HepG2 (cell line): ENCODE data around the gene POLR1G. TPM values are rescaled to one million over a fixed set of nuclear protein-coding genes. Genes with fewer than 3 reads are reported as not detected.

Experiments
- AGO1 ChIP-seq: fragments of 200-400 bp; formaldehyde crosslinking; IDR thresholded peaks from 2 replicates; pipeline ENCODE4 v1.6.1; 2017; ENCODE audit warnings: mild to moderate bottlenecking, low read depth, low read length, moderate library complexity; ENCODE audit not compliant: poor library complexity, severe bottlenecking
- DR1 ChIP-seq: sonication (generic); formaldehyde crosslinking; IDR thresholded peaks from 2 replicates; pipeline ENCODE4 v1.8.0; 2021; ENCODE audit warnings: mild to moderate bottlenecking, missing genetic modification reagents, inconsistent platforms
- EHMT2 ChIP-seq: fragments of 200-600 bp; sonication (generic); IDR thresholded peaks from 2 replicates; pipeline ENCODE4 v1.7.0; 2017; ENCODE audit warnings: antibody characterized with exemption, low read depth, low read length, borderline replicate concordance
- ETV5 ChIP-seq: IDR thresholded peaks from 2 replicates; pipeline ENCODE4 v1.6.1; 2018; ENCODE audit warnings: missing biosample characterization, missing genetic modification reagents, inconsistent platforms, borderline replicate concordance
- HNRNPL ChIP-seq: fragments of 200-400 bp; formaldehyde crosslinking; IDR thresholded peaks from 2 replicates; pipeline ENCODE4 v1.6.1; 2017; ENCODE audit warnings: mild to moderate bottlenecking, low read depth, low read length
- U2AF2 ChIP-seq: fragments of 200-400 bp; formaldehyde crosslinking; IDR thresholded peaks from 2 replicates; pipeline ENCODE4 v1.6.1; 2017; ENCODE audit warnings: low read depth, mild to moderate bottlenecking, low read length
- ZFX ChIP-seq: sonication (generic); formaldehyde crosslinking; IDR thresholded peaks from 2 replicates; pipeline ENCODE4 v1.4.0; 2020; ENCODE audit warnings: mild to moderate bottlenecking, low read depth, missing genetic modification reagents, moderate library complexity
- ZNF292 ChIP-seq: sonication (generic); formaldehyde crosslinking; IDR thresholded peaks from 2 replicates; pipeline ENCODE4 v1.8.1; 2022; ENCODE audit warnings: mild to moderate bottlenecking, low read depth, missing genetic modification reagents, borderline replicate concordance
- ZNF720 ChIP-seq: sonication (generic); formaldehyde crosslinking; IDR thresholded peaks from 2 replicates; pipeline ENCODE4 v1.4.0; 2020; ENCODE audit warnings: missing genetic modification reagents
- ZNF772 ChIP-seq: sonication (generic); formaldehyde crosslinking; IDR thresholded peaks from 2 replicates; pipeline ENCODE4 v1.5.0; 2020; ENCODE audit warnings: mild to moderate bottlenecking, missing genetic modification reagents
- ZNF781 ChIP-seq: sonication (generic); formaldehyde crosslinking; IDR thresholded peaks from 2 replicates; pipeline ENCODE4 v1.5.1; 2020; ENCODE audit warnings: borderline replicate concordance, mild to moderate bottlenecking, missing genetic modification reagents; ENCODE audit errors: not compliant biosample characterization
- polyA plus RNA-seq, 8 experiments: library from polyadenylated mRNA; depleted of rRNA in 3 of 8; stranded (reverse) in 7 of 8; unstranded in 1 of 8; fragments of >200 nt; fragmentation: Illumina TruSeq in 4 of 8; extraction: Trizol in 4 of 8; gene quantifications; 2 replicates each; pipeline versions ENCODE4 v1.2.1 to v1.2.3, GENCODE V29; 2011 to 2016; ENCODE audit warnings: low read depth in 4 of 8, missing spikeins in 1 of 8, mixed read lengths in 1 of 8; ENCODE audit not compliant: insufficient read depth in 1 of 8
- total RNA-seq, 5 experiments: library from RNA; depleted of rRNA; stranded (reverse); fragments of >200 nt; fragmentation: Illumina TruSeq; extraction: Trizol; gene quantifications; 2 replicates each; pipeline ENCODE4 v1.2.3, GENCODE V29; 2016; ENCODE audit warnings: low read depth in 1 of 5
- TF ChIP-seq, protein P1 (sequence below): sonication (generic); formaldehyde crosslinking; IDR thresholded peaks from 2 replicates; pipeline ENCODE4 v1.4.0; 2020; ENCODE audit warnings: missing genetic modification reagents, low read depth, mild to moderate bottlenecking, borderline replicate concordance
- TF ChIP-seq, protein P2 (sequence below), 2 experiments: sonication (generic) in 1 of 2; formaldehyde crosslinking in 1 of 2; IDR thresholded peaks; 2 replicates each; pipeline versions ENCODE4 v1.4.0 to v1.6.1; 2016 to 2020; ENCODE audit warnings: borderline replicate concordance in 1 of 2, low read depth in 1 of 2, mild to moderate bottlenecking in 1 of 2, missing genetic modification reagents in 1 of 2
- TF ChIP-seq, protein P3 (sequence below): sonication (generic); formaldehyde crosslinking; IDR thresholded peaks from 2 replicates; pipeline ENCODE4 v1.4.0; 2020; ENCODE audit warnings: low read depth, mild to moderate bottlenecking, missing genetic modification reagents
- TF ChIP-seq, protein P4 (sequence below): sonication (generic); formaldehyde crosslinking; conservative IDR thresholded peaks from 2 replicates; pipeline ENCODE4 v1.4.0; 2020; ENCODE audit warnings: missing genetic modification reagents
- TF ChIP-seq, protein P5 (sequence below): sonication (generic); formaldehyde crosslinking; IDR thresholded peaks from 2 replicates; pipeline ENCODE4 v1.5.0; 2020; ENCODE audit warnings: missing genetic modification reagents

The POLR1G gene
- total and polyA plus RNA-seq, 2 of the 13 experiments (the other 11 are each of a cell fraction or from before 2014, with no cell fraction given) = 3.5 to 20.8 TPM

DNA sequence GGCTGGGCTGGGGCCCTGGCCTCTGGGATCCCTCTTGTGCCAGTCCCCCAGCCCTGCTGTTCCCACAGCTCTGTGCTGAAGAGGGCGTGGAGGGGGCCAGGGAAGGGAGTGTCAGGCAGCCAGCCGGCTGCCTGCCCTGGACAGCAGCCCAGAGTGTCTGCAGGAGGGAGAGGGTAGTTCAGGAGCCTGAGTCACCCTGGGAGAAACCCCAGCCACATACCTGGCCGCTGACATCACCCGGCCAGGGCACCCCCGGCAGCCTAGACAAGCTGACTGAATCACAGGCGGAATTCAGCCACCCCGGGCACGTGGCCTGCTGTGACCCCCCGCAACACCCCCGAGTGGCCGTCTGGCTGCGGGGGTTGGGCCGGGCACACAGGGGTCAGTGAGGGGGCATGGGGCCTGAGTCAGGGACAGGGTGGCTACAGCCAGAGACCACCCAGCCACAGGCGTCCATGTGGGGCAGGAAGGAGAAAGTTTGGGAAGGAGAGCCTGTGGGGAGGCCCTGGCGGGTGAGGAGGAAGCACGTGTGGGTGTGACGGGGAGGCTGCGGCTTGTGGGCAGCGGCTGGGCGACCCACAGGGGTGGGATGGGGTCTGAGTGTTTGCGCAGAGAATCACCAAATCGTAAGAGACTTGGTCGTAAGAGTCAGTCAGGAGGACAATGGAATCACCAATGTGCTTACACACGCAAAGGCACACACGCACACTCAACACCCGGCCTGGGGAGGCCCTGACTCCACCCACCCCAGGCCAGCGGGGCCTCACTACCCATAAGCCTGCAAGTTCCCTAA, 49.5 kb downstream of the POLR1G start (continued):
- 0 out of 2 replicates have a peak, but pooled peaks have one; percentile 52 for TF ChIP-seq HNRNPL
- TF ChIP-seq, protein P1, sequence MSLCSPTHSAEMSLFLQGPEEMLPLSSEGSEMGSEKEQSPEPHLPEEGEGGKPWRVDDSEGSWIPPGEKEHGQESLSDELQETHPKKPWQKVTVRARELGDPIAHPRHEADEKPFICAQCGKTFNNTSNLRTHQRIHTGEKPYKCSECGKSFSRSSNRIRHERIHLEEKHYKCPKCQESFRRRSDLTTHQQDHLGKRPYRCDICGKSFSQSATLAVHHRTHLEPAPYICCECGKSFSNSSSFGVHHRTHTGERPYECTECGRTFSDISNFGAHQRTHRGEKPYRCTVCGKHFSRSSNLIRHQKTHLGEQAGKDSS (CRISPR knock-in tag) = peak; percentile 72
- TF ChIP-seq ZFX (CRISPR knock-in tag) = peak; percentile 50
- no peak for TF ChIP-seq ZNF781 (CRISPR knock-in tag)
- no peak for TF ChIP-seq AGO1
- TF ChIP-seq, protein P2, sequence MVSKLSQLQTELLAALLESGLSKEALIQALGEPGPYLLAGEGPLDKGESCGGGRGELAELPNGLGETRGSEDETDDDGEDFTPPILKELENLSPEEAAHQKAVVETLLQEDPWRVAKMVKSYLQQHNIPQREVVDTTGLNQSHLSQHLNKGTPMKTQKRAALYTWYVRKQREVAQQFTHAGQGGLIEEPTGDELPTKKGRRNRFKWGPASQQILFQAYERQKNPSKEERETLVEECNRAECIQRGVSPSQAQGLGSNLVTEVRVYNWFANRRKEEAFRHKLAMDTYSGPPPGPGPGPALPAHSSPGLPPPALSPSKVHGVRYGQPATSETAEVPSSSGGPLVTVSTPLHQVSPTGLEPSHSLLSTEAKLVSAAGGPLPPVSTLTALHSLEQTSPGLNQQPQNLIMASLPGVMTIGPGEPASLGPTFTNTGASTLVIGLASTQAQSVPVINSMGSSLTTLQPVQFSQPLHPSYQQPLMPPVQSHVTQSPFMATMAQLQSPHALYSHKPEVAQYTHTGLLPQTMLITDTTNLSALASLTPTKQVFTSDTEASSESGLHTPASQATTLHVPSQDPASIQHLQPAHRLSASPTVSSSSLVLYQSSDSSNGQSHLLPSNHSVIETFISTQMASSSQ (IDR thresholded peaks at IDR 0.05; ENCODE audit: low read depth) = no peak
- TF ChIP-seq, protein P2 (CRISPR knock-in tag; IDR thresholded peaks at IDR 0.05; ENCODE audit: borderline replicate concordance) = peak; percentile 41; the same call in 1 of the 2 replicates
- no peak for TF ChIP-seq DR1 (CRISPR knock-in tag)
- peak; percentile 46; the same call in 1 of the 2 replicates for TF ChIP-seq ZNF772 (CRISPR knock-in tag)
- TF ChIP-seq, protein P3, sequence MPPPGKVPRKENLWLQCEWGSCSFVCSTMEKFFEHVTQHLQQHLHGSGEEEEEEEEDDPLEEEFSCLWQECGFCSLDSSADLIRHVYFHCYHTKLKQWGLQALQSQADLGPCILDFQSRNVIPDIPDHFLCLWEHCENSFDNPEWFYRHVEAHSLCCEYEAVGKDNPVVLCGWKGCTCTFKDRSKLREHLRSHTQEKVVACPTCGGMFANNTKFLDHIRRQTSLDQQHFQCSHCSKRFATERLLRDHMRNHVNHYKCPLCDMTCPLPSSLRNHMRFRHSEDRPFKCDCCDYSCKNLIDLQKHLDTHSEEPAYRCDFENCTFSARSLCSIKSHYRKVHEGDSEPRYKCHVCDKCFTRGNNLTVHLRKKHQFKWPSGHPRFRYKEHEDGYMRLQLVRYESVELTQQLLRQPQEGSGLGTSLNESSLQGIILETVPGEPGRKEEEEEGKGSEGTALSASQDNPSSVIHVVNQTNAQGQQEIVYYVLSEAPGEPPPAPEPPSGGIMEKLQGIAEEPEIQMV (CRISPR knock-in tag) = no peak
- TF ChIP-seq EHMT2 = no peak
- no peak for TF ChIP-seq ZNF720 (CRISPR knock-in tag)
- TF ChIP-seq, protein P4, sequence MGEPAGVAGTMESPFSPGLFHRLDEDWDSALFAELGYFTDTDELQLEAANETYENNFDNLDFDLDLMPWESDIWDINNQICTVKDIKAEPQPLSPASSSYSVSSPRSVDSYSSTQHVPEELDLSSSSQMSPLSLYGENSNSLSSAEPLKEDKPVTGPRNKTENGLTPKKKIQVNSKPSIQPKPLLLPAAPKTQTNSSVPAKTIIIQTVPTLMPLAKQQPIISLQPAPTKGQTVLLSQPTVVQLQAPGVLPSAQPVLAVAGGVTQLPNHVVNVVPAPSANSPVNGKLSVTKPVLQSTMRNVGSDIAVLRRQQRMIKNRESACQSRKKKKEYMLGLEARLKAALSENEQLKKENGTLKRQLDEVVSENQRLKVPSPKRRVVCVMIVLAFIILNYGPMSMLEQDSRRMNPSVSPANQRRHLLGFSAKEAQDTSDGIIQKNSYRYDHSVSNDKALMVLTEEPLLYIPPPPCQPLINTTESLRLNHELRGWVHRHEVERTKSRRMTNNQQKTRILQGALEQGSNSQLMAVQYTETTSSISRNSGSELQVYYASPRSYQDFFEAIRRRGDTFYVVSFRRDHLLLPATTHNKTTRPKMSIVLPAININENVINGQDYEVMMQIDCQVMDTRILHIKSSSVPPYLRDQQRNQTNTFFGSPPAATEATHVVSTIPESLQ (CRISPR knock-in tag) = no peak
- TF ChIP-seq ETV5 (CRISPR knock-in tag) = peak; percentile 66; the same call in 1 of the 2 replicates
- TF ChIP-seq ZNF292 (CRISPR knock-in tag) = peak; percentile 55; the same call in 1 of the 2 replicates
- TF ChIP-seq U2AF2 = no peak
- TF ChIP-seq, protein P5, sequence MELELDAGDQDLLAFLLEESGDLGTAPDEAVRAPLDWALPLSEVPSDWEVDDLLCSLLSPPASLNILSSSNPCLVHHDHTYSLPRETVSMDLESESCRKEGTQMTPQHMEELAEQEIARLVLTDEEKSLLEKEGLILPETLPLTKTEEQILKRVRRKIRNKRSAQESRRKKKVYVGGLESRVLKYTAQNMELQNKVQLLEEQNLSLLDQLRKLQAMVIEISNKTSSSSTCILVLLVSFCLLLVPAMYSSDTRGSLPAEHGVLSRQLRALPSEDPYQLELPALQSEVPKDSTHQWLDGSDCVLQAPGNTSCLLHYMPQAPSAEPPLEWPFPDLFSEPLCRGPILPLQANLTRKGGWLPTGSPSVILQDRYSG (CRISPR knock-in tag) = no peak
